ACHN (cell line): ENCODE results near the gene CNIH4.
"Not testable (repeated sequence)": the region's sequence is repeated elsewhere in the genome, so short reads cannot be mapped to it uniquely, and the experiment has no call there.

Experiments
- DNase-seq: peaks from one replicate; pipeline ENCODE4 v3.0.0-alpha.2; 2015
- in situ Hi-C: cut with HindIII; loops from 2 replicates; pipeline ENCODE4 v1.10.0; 2017; ENCODE audit warnings: low sequenced_read_pairs, low pct_ligation_motif_present, low pct_unique_long_range_greater_than_20kb

Gene CNIH4

GRCh38 chr1:224387302-224387912 lies 30.7 kb downstream of the CNIH4 start:
- no peak for DNase-seq
- in situ Hi-C loops, result no loop called here

GRCh38 chr1:224387943-224388342 lies 31.3 kb downstream of the CNIH4 start:
- DNase-seq, result no peak
- in situ Hi-C loops, result no loop called here

GRCh38 chr1:224390517-224390916 lies 33.8 kb downstream of the CNIH4 start:
- in situ Hi-C loops, result no loop called here

GRCh38 chr1:224392411-224393249 lies 36.0 kb downstream of the CNIH4 start:
- in situ Hi-C loops, result no loop called here
- DNase-seq, result no peak

More at GRCh38 chr1:224390517-224390916, 33.8 kb downstream of the CNIH4 start:
- no peak for DNase-seq

GRCh38 chr1:224393294-224393693 lies 36.6 kb downstream of the CNIH4 start:
- no peak for DNase-seq
- in situ Hi-C loops, result no loop called here

GRCh38 chr1:224399887-224400286 lies 43.2 kb downstream of the CNIH4 start:
- no peak for DNase-seq
- in situ Hi-C loops, result no loop called here

GRCh38 chr1:224402472-224403036 lies 45.9 kb downstream of the CNIH4 start:
- in situ Hi-C loops, result no loop called here

GRCh38 chr1:224404916-224405603 lies 48.4 kb downstream of the CNIH4 start:
- in situ Hi-C loops, result no loop called here

More at GRCh38 chr1:224402472-224403036, 45.9 kb downstream of the CNIH4 start:
- DNase-seq, result no peak

GRCh38 chr1:224405604-224405970 lies 48.9 kb downstream of the CNIH4 start:
- no peak for DNase-seq
- in situ Hi-C loops, result no loop called here

More at GRCh38 chr1:224404916-224405603, 48.4 kb downstream of the CNIH4 start:
- no peak for DNase-seq

GRCh38 chr1:224406216-224406615 lies 49.5 kb downstream of the CNIH4 start:
- in situ Hi-C loops, result no loop called here
- DNase-seq, result no peak

- in situ Hi-C loops, result no loop called here
- no peak for DNase-seq
These were observed 51.1 kb downstream of the CNIH4 start for GRCh38 chr1:224407571-224408293.

GRCh38 chr1:224408294-224408590 lies 51.6 kb downstream of the CNIH4 start:
- in situ Hi-C loops, result no loop called here
- no peak for DNase-seq

GRCh38 chr1:224411766-224412165 lies 55.1 kb downstream of the CNIH4 start:
- in situ Hi-C loops, result no loop called here
- DNase-seq, result no peak

- in situ Hi-C loops, result no loop called here
- no peak for DNase-seq
These were observed 63.4 kb downstream of the CNIH4 start for GRCh38 chr1:224420106-224420505.

GRCh38 chr1:224425279-224425884 lies 68.7 kb downstream of the CNIH4 start:
- DNase-seq, result no peak
- in situ Hi-C loops, result no loop called here

- DNase-seq, in situ Hi-C loops: not testable (repeated sequence)
These were observed 70.2 kb downstream of the CNIH4 start for GRCh38 chr1:224426869-224427268.

- in situ Hi-C loops, result no loop called here
- no peak for DNase-seq
These were observed 70.7 kb downstream of the CNIH4 start for GRCh38 chr1:224427346-224427745.

GRCh38 chr1:224428713-224429112 lies 72.0 kb downstream of the CNIH4 start:
- DNase-seq, in situ Hi-C loops: not testable (repeated sequence)
